Measurements from ENCODE around the gene AKAP3.

The AKAP3 gene

DNA sequence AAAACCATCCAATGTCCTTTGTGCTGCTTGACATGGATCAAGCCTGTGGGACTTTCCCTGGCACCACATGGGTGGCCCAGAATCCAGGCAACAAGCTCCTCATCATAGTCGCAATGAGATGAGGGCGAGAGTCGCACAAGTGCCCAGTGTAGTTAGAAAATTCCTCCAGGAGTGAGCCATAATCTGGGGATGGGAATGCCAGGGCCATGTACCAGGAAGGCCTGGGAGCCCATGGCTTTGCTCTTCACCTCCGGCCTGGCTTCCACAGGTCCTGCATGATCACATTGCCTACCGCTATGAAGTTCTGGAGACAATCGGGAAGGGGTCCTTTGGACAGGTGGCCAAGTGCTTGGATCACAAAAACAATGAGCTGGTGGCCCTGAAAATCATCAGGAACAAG lies 53.0 kb downstream of the AKAP3 start:
- no peak for DNase-seq (ENCODE audit: low spot score)

DNA sequence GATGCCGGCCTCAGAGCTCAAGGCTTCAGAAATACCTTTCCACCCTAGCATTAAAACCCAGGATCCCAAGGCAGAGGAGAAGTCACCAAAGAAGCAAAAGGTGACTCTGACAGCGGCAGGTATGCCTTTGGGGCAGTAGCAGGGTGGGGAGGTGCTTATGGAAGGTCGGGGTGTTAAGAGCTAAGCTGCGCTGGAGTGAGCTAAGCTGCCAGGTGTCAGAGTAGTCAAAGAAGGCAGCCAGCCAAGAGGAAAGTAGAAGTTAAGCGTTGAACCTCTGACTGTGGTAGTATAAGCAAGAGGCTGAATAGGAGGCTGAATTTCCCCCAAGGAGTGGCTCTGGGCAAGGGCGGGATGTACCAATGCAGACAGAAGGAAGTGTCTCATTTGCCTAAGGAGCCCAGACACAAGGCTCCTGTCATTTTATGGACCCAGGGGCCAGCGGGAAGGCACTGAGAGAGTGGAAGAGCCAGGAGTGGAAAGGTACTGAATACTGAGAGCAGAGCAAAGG lies 57.6 kb downstream of the AKAP3 start:
- DNase-seq (ENCODE audit: low spot score), result no peak

DNA sequence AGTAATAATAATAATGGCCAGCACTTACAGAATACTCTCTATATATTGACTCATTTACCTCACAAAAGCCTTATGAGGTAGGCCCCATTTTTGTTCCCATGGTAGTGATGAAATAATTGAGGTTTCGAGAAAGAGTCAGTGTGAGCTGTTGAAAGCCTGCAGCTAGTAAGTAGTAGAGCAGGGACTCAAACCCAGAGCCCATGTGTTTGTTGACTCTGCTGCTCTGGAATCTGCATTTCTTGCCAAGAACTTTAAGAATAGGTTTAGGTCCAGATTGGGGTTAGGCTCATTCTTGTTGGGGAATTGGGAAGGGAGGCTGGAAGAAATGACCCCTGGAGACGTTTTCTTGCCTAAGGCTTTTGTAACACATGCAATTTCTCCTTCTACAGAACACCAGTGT lies 58.9 kb downstream of the AKAP3 start:
- no peak for DNase-seq (ENCODE audit: low spot score)

DNA sequence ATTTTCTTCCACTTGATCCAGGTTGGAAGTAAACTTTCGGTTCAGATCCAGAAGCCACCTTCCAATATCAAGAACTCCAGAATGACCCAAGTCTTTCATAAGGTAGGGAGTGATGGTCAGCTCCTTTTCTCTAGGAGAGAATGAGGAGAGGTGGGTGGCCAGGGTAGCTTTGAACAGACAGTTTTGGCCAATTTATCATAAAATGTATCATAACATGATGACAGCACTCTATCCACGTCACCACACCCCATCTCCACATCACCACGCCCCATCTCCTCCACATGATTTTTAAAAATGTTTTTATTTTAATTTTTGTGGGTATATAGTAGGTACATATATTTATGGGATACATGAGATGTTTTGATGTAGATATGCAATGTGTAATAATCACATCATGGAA lies 59.9 kb downstream of the AKAP3 start:
- no peak for DNase-seq (ENCODE audit: low spot score)

DNA sequence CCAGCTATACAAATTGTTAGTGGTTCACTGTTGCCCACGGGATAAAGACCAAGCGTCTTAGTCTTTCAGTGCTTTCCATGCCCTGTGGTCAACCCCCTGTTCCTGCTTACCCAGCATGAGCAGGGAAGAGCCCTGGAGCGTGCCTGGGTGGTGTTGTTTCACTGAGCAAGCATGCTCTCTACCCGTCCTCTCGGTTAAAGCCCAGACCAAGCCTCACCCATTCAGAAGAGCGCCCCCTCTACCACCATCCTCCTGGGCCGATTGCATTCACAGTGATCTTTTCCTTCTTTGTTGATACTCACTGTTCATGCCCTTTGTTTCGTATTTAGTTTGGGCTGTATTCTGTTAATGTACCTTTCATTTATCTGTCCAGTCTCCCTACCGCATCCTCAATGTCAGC lies 61.7 kb downstream of the AKAP3 start:
- no peak for DNase-seq (ENCODE audit: low spot score)

DNA sequence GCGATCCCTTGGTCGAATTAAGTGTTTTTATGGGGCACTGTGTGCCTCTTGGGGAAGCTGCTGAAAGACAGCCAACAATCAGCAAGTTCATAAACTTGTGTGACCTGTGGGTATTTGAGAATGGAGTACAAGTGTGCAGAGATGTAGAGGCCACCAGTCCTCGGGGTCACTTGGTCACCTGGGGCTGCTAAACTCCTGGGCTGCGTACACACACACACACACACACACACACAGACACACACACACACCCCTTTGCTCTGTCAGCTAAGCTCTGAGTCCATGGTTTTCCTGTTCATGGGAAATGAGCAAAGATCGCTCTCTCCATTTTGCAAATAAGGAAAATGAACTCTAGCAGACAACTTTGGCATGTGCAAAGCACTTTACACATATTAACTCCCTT lies 62.4 kb downstream of the AKAP3 start:
- DNase-seq (ENCODE audit: low spot score), result no peak

DNA sequence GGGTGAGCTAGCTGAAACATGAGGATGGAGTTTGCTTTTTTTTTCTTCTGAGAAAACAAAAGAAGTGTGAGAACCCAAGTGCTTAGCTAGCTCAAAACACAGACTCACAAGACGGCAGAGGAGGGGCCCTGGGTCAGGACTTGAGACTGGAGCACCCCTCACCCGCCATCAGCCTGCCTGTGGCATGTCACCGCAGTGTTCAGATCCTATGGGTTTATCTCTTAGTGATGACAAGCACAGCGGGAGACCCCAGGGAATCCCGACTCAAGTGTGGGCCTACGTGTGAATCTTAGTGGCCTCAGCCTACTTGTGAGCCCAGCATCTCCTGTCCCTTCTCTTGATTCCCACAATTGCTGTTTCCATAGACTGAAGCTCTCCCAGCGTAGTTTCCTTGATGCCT lies 64.0 kb downstream of the AKAP3 start:
- DNase-seq (ENCODE audit: low spot score), result no peak

DNA sequence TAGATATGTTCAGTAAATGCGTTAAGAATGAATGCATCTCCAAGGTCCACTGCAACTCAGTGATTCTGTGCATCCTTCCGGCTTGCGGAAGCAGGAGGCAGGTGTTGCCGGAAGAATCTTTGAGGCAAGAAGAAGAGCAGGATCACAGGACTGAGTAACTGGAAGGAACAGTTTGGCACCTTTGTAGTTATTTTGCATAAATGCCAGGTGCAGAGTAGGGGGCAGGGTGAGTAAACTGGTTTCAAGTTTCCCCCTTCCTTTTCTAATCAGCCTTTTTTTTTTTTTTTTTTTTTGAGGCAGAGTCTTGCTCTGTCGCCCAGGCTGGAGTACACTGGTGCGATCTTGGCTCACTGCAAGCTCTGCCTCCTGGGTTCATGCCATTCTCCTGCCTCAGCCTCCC lies 64.6 kb downstream of the AKAP3 start:
- no peak for DNase-seq (ENCODE audit: low spot score)

DNA sequence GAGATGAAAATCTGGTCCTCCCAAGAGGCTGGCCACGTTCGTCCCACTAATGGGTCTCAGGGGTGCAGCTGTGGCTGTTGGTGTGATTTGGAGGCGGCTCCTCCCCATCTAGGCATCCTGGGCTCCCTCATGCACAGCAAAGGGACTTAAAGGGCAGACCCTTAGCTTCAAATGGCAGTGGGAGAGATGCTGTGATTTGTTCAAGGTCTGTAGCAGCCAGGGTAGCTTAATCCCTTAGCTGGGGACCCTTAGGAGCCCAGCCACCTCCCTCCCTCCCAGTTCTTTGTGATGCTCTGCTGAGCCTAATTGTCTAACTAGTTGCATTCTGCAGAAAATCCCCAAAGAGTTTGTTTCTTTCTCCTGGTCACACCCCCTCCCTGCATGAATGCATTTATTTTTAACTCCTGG lies 68.6 kb downstream of the AKAP3 start:
- no peak for DNase-seq (ENCODE audit: low spot score)

DNA sequence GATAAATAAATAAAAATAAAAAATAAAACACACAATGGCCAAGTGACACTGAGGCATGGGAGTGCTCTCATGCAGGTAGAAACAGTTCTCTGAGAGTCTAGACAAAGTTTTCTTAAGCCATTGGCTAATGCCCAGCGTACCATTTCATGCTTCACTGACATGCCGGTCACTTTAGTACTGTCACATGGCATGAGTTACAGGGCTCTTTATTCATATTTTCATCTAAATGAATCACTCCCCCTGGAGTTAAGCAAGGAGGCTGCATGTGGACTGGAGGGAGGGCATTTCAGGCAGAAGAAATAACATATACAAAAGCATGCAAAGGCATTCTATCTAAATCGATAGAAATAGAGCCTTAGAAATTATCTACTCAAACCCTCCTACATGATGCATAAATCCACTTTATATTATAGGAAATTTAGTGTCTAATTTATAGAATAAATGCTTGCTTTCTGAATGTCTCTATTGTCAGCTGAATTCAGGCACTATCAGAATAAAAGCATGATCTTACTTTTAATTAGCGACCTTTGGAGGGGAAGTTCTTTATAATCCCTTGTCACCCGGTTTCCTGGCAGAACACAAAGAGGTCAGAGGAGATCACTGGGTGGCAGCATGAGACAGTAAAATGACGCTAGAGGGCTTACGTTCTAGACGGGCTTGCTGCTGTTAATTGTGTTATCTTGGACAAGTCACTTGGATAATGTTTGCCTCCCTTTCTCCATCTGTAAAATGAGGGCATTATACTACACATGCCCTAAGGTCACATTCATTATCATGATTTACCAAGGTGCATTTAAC lies 69.3 kb downstream of the AKAP3 start:
- DNase-seq (ENCODE audit: low spot score), result peak; percentile 17

DNA sequence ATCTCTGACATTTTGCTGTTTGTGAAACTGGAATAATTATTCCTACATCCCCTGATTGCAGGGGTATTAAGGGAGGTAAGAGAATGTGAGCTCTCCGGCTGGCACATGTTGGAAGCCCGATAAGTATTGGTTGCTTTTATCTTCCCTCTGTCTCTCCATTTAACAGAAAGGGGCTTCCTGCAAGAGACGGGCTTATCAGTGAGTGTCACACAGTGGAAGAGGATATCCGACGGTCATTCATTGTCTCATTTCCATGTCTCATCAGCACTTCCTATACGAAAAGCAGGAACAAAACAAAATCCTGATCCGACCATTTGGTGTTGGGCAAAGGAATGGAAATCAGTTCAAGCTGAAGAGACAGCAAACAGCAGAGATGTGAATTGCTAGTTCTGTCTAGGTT lies 76.2 kb downstream of the AKAP3 start:
- no peak for DNase-seq (ENCODE audit: low spot score)

DNA sequence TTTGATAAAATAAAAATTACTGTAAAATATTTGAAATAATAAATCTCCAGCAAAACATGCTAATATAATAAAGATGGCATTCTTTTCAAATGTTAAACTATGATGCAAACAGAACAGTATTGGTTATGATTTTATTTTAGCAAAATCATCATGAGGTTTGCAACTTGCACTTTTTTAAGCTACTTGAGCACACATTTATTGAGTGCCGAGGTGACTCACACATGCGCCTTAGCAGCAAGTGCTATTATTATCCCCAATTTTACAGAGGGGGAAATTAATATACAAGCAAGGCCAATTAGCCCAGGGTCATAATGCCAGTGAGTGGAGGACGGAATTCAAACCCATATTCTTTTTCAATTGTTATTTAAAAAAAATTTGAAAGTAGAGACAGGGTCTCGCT lies 79.6 kb downstream of the AKAP3 start:
- no peak for DNase-seq (ENCODE audit: low spot score)

DNA sequence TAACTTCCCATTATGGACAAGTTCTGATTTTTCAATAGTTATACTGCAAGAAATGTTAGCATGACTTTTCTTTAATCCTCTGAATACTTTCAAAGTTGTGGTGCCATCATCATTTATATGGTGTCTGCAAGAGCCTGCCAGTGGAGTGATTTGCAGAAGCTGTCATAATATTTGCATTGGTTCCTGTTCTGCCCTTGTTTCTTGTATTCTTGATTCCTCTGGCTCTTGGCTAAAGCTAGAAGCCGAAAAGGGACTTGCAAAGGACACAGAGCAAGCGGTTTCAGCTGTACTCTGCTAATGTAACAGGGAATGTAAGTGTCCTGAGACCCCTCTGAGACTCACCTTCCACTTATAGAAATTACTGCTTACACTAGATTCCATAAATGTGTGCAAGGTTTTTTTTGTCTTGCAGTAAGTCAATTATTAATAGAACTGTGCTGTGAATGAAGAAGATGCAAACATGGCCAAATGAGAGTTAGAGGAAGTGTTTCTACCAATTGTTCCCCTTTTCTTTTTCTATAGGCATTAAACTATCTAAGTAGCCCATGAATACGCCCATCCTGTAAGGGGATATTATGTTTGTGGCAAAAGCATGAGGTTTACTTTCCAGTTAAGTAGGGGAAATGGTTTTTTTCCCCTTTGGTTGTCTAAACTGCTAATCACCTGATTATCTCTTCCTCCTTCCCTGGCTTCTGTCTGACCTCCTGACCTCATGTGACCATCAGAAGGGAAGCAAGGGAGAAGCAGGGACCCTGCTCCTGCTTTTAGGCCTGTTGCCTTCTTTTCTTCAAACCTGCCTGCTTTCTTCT lies 81.6 kb downstream of the AKAP3 start:
- no peak for DNase-seq (ENCODE audit: low spot score)

DNA sequence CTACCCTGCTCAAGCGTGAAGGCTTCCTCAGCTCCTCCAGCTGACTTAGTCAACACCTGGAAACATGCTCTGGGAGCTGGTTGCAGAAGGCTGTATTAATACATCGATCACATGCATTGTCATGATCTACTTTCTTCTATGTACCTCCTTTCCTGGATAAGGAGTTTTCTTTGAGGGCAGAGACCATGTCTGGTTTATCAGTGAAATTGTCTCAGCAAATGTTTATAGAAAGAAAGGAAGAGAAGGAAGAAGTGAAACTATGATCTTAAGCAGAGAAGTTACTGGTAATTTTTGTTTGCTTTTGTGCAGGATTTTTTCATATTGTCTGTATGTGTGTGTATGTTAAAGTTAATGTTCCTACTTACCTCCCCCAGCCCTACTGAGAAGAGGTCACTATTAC lies 82.4 kb downstream of the AKAP3 start:
- no peak for DNase-seq (ENCODE audit: low spot score)

All from hepatic stellate cell (primary cell).